ENCODE data around the gene LMX1B. TPM values are rescaled to one million over a fixed set of nuclear protein-coding genes. Genes with fewer than 3 reads are reported as not detected.

The LMX1B gene
- total RNA-seq, 2 donors from 2014 or later: 0.13 TPM; not detected in 1

DNA sequence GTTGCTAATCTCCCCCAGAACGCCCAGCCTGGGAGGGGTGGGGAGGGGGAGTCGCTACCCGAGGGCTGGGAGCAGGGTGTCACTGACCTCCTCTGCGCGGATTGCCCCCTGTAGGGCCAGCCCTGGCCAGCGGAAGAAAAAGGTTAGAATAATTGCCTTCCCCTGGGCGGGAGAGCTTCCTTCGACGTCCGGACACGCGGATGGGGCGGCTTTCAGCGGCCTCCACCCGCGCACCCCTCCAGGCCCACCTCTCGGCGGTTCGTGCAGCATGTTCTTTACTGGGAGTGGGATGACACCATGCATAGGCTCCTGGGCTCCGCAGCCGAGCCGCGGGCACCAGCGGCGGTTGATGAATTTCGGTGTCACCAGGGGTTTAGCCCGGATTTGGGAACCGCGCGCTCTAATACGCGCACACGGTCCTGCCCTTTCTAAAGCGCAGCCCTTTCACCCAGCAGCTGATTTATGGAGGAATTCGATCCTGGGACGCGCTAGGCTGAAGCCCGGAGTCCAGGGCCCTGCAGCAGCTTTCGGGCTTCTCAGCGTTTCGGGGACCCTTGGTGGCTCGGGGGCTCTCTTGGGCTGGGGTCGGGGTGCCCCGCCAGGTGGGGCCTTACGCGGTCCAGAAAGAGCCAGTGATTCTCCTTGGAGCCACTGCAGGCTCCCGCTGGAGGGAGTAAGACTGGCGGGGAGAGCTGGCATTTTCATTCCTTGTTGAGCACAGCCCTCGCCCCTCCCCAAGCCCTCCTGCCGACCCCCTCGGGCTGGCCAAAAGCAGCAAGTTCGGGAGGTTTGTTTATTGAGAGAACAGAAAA lies 10.1 kb downstream of the LMX1B start:
- H3K27me3 ChIP-seq: peaks cover 98% of the 10 kb centered on the region
- intact Hi-C loops (cut with DNase I): no loop called here

DNA sequence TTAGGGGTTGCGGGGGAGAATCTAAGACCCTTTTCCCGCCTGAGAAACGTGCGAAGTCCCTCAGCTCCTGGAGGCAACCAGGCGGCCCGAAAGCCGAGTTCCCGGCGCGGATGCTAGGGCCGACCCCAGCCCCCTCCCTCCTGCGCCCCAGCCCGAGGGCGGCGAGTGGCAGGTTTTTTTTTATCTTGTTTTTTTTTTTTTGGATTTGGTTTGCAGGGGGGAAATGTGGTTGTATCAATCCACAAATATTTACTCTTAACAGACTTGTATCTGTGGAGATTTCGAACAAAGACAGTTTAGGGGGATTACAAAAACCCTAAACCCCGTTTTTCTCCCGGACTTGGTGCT lies 10.7 kb downstream of the LMX1B start:
- H3K9ac ChIP-seq (ENCODE audit: low read depth in 2 of 2, low read length in 2 of 2): no peak overlapping the region
- no peak for DNase-seq
- peaks cover 98% of the 10 kb centered on the region for H3K27me3 ChIP-seq
- intact Hi-C loops (cut with DNase I): no loop called here
- H3K4me1 ChIP-seq: no peaks in the 10 kb centered on the region
- TF ChIP-seq, protein P1, sequence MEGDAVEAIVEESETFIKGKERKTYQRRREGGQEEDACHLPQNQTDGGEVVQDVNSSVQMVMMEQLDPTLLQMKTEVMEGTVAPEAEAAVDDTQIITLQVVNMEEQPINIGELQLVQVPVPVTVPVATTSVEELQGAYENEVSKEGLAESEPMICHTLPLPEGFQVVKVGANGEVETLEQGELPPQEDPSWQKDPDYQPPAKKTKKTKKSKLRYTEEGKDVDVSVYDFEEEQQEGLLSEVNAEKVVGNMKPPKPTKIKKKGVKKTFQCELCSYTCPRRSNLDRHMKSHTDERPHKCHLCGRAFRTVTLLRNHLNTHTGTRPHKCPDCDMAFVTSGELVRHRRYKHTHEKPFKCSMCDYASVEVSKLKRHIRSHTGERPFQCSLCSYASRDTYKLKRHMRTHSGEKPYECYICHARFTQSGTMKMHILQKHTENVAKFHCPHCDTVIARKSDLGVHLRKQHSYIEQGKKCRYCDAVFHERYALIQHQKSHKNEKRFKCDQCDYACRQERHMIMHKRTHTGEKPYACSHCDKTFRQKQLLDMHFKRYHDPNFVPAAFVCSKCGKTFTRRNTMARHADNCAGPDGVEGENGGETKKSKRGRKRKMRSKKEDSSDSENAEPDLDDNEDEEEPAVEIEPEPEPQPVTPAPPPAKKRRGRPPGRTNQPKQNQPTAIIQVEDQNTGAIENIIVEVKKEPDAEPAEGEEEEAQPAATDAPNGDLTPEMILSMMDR (IDR thresholded peaks at IDR 0.05): no peak
- H3K9me3 ChIP-seq: no peaks in the 10 kb centered on the region
- H3K36me3 ChIP-seq: no peaks in the 10 kb centered on the region
- H3K27ac ChIP-seq: no peak overlapping the region
- no peak overlapping the region for H3K4me3 ChIP-seq

More for the DNA sequence above, 10.1 kb downstream of the LMX1B start:
- H3K4me3 ChIP-seq: no peak overlapping the region
- no peaks in the 10 kb centered on the region for H3K36me3 ChIP-seq
- no peak for DNase-seq
- no peak overlapping the region for H3K27ac ChIP-seq
- no peak overlapping the region for H3K9ac ChIP-seq (ENCODE audit: low read depth in 2 of 2, low read length in 2 of 2)
- no peaks in the 10 kb centered on the region for H3K9me3 ChIP-seq
- H3K4me1 ChIP-seq: no peaks in the 10 kb centered on the region
- TF ChIP-seq, protein P1 (IDR thresholded peaks at IDR 0.05): no peak

DNA sequence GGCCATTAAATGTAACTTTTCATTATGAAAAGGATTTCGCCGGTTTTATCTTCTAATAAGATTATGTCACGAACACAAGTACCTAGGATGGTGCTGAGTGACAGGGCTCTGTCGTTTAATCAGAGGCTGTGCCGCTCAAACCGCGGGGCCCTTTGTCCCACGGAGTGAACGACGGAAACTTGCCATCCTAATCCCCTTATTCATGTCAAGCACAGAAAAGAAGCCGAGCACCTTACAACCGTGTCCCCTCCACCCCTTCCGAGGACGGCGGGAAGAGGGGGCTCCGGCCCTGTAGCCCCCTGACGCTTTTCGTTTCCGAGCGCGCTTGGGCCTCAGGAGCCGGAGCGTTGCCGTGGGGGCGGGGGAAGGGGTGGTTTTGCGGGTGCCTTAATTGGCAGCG lies 11.2 kb downstream of the LMX1B start:
- H3K9ac ChIP-seq (ENCODE audit: low read depth in 2 of 2, low read length in 2 of 2): no peak overlapping the region
- H3K27ac ChIP-seq: no peak overlapping the region
- H3K9me3 ChIP-seq: no peaks in the 10 kb centered on the region
- intact Hi-C loops (cut with DNase I): no loop called here
- no peak overlapping the region for H3K4me3 ChIP-seq
- TF ChIP-seq, protein P1 (IDR thresholded peaks at IDR 0.05): no peak
- H3K4me1 ChIP-seq: no peaks in the 10 kb centered on the region
- no peak for DNase-seq
- H3K27me3 ChIP-seq: peaks cover 98% of the 10 kb centered on the region
- H3K36me3 ChIP-seq: no peaks in the 10 kb centered on the region

DNA sequence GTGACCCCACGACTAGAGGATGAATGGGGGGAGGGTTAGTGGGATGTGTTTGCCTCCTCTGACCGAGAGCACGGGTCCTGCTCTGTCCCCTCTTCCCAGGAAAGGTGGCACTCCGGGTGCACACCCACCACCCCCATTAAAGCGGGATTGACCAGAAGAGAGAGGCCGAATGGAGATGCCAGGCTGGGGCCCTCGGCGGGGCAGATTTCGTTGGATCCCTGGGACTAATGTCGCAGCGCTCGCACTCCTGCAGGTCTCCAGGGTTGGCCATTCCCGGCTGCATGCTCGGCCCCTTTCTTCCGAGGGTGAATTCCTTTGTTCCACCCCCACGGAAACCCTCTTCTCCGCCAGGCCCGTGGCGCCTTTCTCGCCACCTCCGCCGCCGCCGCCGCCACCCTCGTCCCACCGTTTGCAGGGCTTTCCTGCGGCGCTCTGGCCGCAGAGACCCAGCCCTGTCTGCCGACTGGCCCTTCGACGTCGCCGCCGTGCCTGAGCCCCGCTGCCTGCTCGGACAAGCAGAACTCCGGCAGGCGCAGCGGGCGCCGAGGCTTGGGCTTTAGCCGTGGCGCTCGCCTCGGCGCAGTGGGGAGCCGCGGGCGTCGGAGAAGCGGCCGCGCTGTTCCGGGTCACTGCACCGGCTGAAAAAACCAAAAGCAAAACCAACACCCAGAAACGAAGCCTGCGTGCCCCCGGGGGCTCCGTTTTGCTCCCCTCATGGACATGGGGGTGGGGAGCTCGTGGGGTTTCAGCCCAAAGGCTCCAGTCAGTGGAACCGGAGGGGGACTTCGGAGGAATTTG lies 11.8 kb downstream of the LMX1B start:
- H3K9me3 ChIP-seq: no peaks in the 10 kb centered on the region
- intact Hi-C loops (cut with DNase I): no loop called here
- DNase-seq: no peak
- no peaks in the 10 kb centered on the region for H3K4me1 ChIP-seq
- peaks cover 96% of the 10 kb centered on the region for H3K27me3 ChIP-seq
- H3K4me3 ChIP-seq: peak overlapping the region; percentile 17
- no peak overlapping the region for H3K27ac ChIP-seq
- no peaks in the 10 kb centered on the region for H3K36me3 ChIP-seq
- TF ChIP-seq, protein P1 (IDR thresholded peaks at IDR 0.05): no peak
- no peak overlapping the region for H3K9ac ChIP-seq (ENCODE audit: low read depth in 2 of 2, low read length in 2 of 2)

DNA sequence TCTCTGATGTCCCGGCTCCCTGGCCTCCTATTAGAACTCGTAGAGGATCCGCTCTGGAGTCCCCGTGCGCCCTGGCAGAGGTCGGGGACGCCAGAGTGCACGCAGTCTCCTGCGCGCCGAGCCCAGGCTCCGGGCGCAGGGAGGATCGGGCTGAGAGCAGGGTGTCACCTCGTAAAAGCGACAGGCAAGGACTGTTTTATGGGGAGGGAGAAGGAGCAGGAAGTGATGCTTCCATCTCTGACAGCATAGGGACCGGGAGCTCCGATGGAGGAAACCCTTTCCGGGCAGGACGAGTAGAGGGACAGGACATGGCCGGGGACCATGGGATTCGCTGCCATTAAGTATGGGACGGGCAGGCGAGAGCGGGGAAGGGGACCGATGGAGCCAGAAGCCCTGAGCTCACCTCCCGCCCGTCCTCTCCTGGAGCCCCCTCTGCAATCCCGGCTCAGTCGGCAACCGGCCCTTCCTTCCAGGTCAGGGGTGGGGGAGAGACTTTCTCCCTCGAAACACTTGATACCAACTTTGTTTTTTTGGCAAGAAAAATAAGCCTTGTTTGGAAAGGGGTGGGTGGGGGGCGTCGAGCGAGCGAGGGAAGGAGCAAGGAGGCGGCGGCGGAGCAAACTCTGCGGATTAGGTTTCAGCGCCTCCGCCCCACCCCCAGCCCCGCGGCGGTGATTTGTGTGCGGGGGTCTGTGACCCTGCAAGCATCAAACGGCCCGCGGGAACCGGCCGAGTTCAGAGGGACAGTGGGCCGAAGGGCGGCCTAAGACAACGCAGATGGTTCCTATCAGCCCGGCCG lies 12.6 kb downstream of the LMX1B start:
- no peaks in the 10 kb centered on the region for H3K9me3 ChIP-seq
- peaks cover 96% of the 10 kb centered on the region for H3K27me3 ChIP-seq
- DNase-seq: no peak
- H3K36me3 ChIP-seq: no peaks in the 10 kb centered on the region
- H3K27ac ChIP-seq: no peak overlapping the region
- H3K9ac ChIP-seq (ENCODE audit: low read depth in 2 of 2, low read length in 2 of 2): no peak overlapping the region
- intact Hi-C loops (cut with DNase I): no loop called here
- H3K4me3 ChIP-seq: peak overlapping the region; percentile 17
- no peaks in the 10 kb centered on the region for H3K4me1 ChIP-seq
- TF ChIP-seq, protein P1 (IDR thresholded peaks at IDR 0.05): no peak
